SH-SY5Y (cell line): ENCODE data around the gene SAA1.

Experiments
- GATA2 ChIP-seq: IDR thresholded peaks from 2 replicates; pipeline ENCODE4 v1.6.1; 2011; ENCODE audit warnings: mild to moderate bottlenecking, low read depth, low read length
- GATA3 ChIP-seq: IDR thresholded peaks from 2 replicates; pipeline ENCODE4 v1.6.1; 2011; ENCODE audit warnings: low read depth, mild to moderate bottlenecking, low read length, moderate library complexity

DNA sequence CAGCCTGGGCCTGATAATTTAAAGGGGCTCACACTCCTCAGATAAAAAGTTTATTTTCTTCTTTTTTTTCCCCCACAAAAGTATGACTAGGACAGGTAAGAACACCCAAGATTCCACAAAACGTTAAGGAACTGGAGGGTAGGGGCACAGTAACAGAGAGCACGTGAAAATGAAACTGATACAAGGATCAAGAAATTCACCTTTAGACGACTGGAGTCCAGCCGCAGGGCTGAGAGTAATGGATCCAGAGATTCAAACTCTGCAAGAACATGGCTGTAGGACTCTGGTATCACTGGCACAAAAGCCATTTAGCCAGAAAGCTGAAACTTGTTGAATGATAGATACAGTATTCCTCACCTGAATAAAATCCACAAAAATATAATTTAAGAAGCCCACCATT is 51.5 kb downstream of the SAA1 start:
- TF ChIP-seq GATA3 (no peak), GATA2 (no peak)
